Activated CD4-positive, alpha-beta memory T cell treated with anti-CD3 and anti-CD28 coated beads for 36 hours (primary cell): Measurements from ENCODE around the gene RABGAP1L. TPM values are rescaled to one million over a fixed set of nuclear protein-coding genes. Genes with fewer than 3 reads are reported as not detected.
A peak's percentile ranks its signal among the peaks of the same experiment; 100 is the strongest.
"Not testable (repeated sequence)": the region's sequence is repeated elsewhere in the genome, so short reads cannot be mapped to it uniquely, and the experiment has no call there.

Experiments used
- CTCF ChIA-PET: fragments of 350-600 bp; sonication (Branson Sonifier 250); formaldehyde crosslinking; loops from one replicate; lab custom pipeline; 2021; ENCODE audit warnings: antibody characterized with exemption, inconsistent platforms; lab: Charles Lee
- POLR2A ChIA-PET: fragments of 350-600 bp; sonication (Branson Sonifier 250); formaldehyde crosslinking; loops from one replicate; lab custom pipeline; 2021; ENCODE audit warnings: antibody characterized with exemption; lab: Charles Lee
- DNase-seq: peaks from one replicate; pipeline ENCODE4 v3.0.0-alpha.2; 2020
- H3K27ac Mint-ChIP-seq: one replicate; pipeline ENCODE4 v1.8.0; 2021; ENCODE audit warnings: mixed read lengths
- H3K27me3 Mint-ChIP-seq: one replicate; pipeline ENCODE4 v1.8.0; 2021; ENCODE audit warnings: mixed read lengths
- H3K36me3 Mint-ChIP-seq: one replicate; pipeline ENCODE4 v1.8.0; 2021; ENCODE audit warnings: mixed read lengths
- H3K4me1 Mint-ChIP-seq: one replicate; pipeline ENCODE4 v1.8.0; 2021; ENCODE audit warnings: low read depth, mixed read lengths
- H3K4me3 Mint-ChIP-seq: one replicate; pipeline ENCODE4 v1.8.0; 2021; ENCODE audit warnings: mild to moderate bottlenecking, mixed read lengths
- H3K9me3 Mint-ChIP-seq: one replicate; pipeline ENCODE4 v1.8.0; 2021; ENCODE audit warnings: mixed read lengths
- intact Hi-C: fragments of 100-400 bp; cut with micrococcal nuclease; formaldehyde crosslinking; loops from one replicate; pipeline ENCODE4 v1.15.1; 2023
- total RNA-seq, 2 experiments: library from RNA; stranded (reverse); gene quantifications; one replicate each; pipeline ENCODE4 v1.2.3, GENCODE V29; 2021

RABGAP1L gene
- 10 to 100 TPM; 30.5 to 30.9 TPM for total RNA-seq

GRCh38 chr1:174159252-174160108 is at the start of gene RABGAP1L:
TSS of gene RABGAP1L (plus strand) at chr1:174159520.
- intact Hi-C loops = loop anchor here (10.0 kb wide), 3 partner anchors 685 to 1625 kb away; partner anchors contain the start of genes CACYBP, PRDX6 and SUCO
- ChIA-PET POLR2A (interaction anchor here (0.6 to 4.5 kb wide), 4 partner anchors 10 to 46 kb away, joined by 3 to 26 read pairs (median 4); no protein-coding TSS in a partner anchor), CTCF (no interaction called here)
- Mint-ChIP-seq H3K4me3 (peak within 1 kb of the TSS; percentile 99), H3K27me3 (no peaks in the 10 kb centered on the region), H3K27ac (peak within 1 kb of the TSS; percentile 94), H3K4me1 (peaks cover 60% of the 10 kb centered on the region), H3K36me3 (peaks cover 10% of the 10 kb centered on the region), H3K9me3 (no peaks in the 10 kb centered on the region)
- DNase-seq = peak; percentile 95

DNA sequence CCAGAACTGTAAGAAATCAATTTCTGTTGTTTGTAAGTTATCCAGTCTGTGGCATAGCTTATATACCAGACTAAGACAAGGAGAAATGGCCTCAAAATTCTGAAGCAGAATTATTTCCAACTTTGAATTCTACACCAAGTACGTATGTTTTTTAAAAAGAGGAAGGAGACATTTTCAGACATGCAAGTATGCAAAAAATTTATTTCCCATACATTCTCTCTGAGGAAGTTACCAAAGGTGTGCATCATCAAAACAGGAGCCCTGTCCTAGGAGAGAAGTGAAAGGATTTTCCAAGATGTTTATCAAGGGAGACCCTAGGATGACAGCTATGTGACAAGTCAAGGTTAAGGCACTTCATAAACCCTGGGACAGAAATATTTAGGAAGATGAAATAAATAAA is 49.3 kb upstream of the RABGAP1L start:
- no peaks in the 10 kb centered on the region for H3K4me1 Mint-ChIP-seq
- POLR2A ChIA-PET = no interaction called here
- no peak for DNase-seq
- no peaks in the 10 kb centered on the region for H3K36me3 Mint-ChIP-seq
- intact Hi-C loops = no loop called here
- no peaks in the 10 kb centered on the region for H3K9me3 Mint-ChIP-seq
- peaks cover 4% of the 10 kb centered on the region for H3K27me3 Mint-ChIP-seq
- no peak overlapping the region for H3K4me3 Mint-ChIP-seq
- CTCF ChIA-PET = no interaction called here
- H3K27ac Mint-ChIP-seq = no peak overlapping the region

DNA sequence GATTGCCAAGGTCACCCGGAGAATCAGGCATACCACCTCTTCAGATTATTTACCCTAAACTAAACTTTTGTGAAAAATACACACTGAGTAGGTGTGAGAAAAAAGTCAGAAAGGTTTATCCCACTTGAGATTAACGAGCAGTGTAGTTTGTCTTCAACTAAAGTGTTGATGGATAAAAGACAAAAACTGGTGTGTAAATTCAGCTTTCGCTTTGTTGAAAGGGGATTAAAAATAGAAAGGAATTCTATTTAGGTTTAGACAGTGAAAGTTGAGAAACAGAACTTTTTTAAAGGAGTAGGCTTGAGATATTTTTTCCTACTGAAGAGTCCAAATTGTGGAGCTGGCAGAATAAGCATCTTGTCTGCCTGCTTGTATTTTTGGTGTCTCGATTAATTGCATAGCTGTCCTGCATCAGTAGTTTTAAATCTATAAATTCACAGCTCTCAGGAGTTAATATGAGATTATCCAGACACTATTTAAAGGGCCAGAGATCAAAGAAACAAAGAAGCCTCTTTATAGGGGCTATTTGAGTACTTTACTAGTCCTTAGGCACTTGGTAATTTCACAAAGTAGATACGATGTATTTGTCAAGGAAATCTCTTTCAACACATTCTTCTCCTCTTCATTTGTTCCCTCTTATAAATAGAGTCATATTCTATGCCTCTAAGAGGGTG is 46.7 kb upstream of the RABGAP1L start:
- ChIA-PET CTCF (interaction anchor here (1.3 to 1.6 kb wide), 2 partner anchors 54 to 105 kb away, joined by 3 to 4 read pairs; no protein-coding TSS in a partner anchor), POLR2A (no interaction called here)
- Mint-ChIP-seq H3K27ac (no peak overlapping the region), H3K4me1 (peaks cover 3% of the 10 kb centered on the region), H3K4me3 (no peak overlapping the region), H3K36me3 (no peaks in the 10 kb centered on the region), H3K9me3 (no peaks in the 10 kb centered on the region), H3K27me3 (peaks cover 2% of the 10 kb centered on the region)
- DNase-seq = no peak
- intact Hi-C loops = no loop called here

GRCh38 chr1:174114106-174114505 is 45.2 kb upstream of the RABGAP1L start:
- POLR2A ChIA-PET = no interaction called here
- Mint-ChIP-seq H3K4me3 (no peak overlapping the region), H3K36me3 (peaks cover 2% of the 10 kb centered on the region), H3K9me3 (no peaks in the 10 kb centered on the region), H3K27me3 (no peaks in the 10 kb centered on the region), H3K27ac (no peak overlapping the region), H3K4me1 (peaks cover 3% of the 10 kb centered on the region)
- no peak for DNase-seq
- CTCF ChIA-PET = interaction anchor here (0.7 to 1.6 kb wide), 9 partner anchors 10 to 104 kb away, joined by 3 to 5 read pairs (median 4); no protein-coding TSS in a partner anchor
- intact Hi-C loops = loop anchor here (2.0 kb wide), 1 partner anchor 39 kb away; no protein-coding TSS in a partner anchor

- peak; percentile 10 for DNase-seq
- intact Hi-C loops = loop anchor here (2.0 kb wide), 1 partner anchor 38 kb away; no protein-coding TSS in a partner anchor
- peaks cover 3% of the 10 kb centered on the region for H3K4me1 Mint-ChIP-seq
- H3K9me3 Mint-ChIP-seq = no peaks in the 10 kb centered on the region
- POLR2A ChIA-PET = no interaction called here
- CTCF ChIA-PET = interaction anchor here (0.6 to 1.6 kb wide), 9 partner anchors 10 to 495 kb away, joined by 3 to 5 read pairs (median 4); no protein-coding TSS in a partner anchor
- H3K27me3 Mint-ChIP-seq = no peaks in the 10 kb centered on the region
- H3K27ac Mint-ChIP-seq = no peak overlapping the region
- H3K4me3 Mint-ChIP-seq = no peak overlapping the region
- H3K36me3 Mint-ChIP-seq = peaks cover 2% of the 10 kb centered on the region
These were observed 44.4 kb upstream of the RABGAP1L start for GRCh38 chr1:174114788-174115448.

DNA sequence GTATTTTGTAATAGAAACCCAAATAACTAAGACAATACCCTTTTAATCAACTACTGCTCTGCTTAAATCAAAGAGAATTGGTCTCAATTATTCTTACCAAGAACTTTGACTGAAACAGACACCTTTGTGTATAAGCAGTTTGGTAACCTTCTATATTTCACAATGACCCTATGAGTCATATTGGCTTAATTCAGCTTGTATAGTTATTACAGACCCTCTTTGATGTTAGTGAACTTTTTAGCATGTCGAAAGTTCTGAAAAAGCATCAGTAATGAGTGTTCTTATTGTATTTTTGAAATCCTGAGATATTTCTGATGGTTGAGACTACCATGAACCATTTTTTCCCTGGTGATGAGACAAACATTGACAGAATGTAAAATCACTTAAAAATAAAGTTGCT is 43.3 kb upstream of the RABGAP1L start:
- no peak for DNase-seq
- ChIA-PET POLR2A (no interaction called here), CTCF (interaction anchor here (0.5 kb wide), 1 partner anchor 104 kb away, joined by 3 read pairs; no protein-coding TSS in a partner anchor)
- Mint-ChIP-seq H3K9me3 (no peaks in the 10 kb centered on the region), H3K36me3 (peaks cover 2% of the 10 kb centered on the region), H3K4me1 (peaks cover 3% of the 10 kb centered on the region), H3K27ac (no peak overlapping the region), H3K27me3 (no peaks in the 10 kb centered on the region), H3K4me3 (no peak overlapping the region)
- intact Hi-C loops = no loop called here

DNA sequence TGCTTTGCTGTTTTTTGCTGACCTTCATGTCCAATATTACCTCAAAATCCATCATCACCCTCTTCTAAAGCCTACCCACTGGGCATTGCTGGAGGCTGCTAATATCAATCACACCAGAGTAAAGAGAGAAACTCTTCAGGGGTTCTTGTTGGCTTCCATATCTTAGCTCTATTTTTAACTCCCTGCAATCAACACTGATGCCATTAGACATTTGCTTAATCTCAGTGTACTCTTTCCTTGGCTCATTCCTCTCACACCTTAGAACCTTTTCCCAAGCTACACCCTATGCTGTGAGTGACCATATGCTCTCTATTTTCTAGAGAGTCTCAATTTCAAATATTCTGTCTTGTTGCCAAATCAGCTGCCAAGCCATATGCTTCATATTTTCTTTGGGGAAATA is 40.6 kb upstream of the RABGAP1L start:
- no peak overlapping the region for H3K27ac Mint-ChIP-seq
- H3K4me3 Mint-ChIP-seq = no peak overlapping the region
- ChIA-PET POLR2A (interaction anchor here (0.6 kb wide), 1 partner anchor 41 kb away, joined by 3 read pairs; the partner anchor contains the start of gene RABGAP1L), CTCF (interaction anchor here (1.4 kb wide), 1 partner anchor 99 kb away, joined by 4 read pairs; no protein-coding TSS in a partner anchor)
- no peaks in the 10 kb centered on the region for H3K27me3 Mint-ChIP-seq
- peaks cover 3% of the 10 kb centered on the region for H3K4me1 Mint-ChIP-seq
- intact Hi-C loops = no loop called here
- DNase-seq = no peak
- H3K36me3 Mint-ChIP-seq = peaks cover 2% of the 10 kb centered on the region
- peaks cover 8% of the 10 kb centered on the region for H3K9me3 Mint-ChIP-seq

GRCh38 chr1:174122318-174122717 is 37.0 kb upstream of the RABGAP1L start:
- POLR2A ChIA-PET, H3K4me3 Mint-ChIP-seq, H3K4me1 Mint-ChIP-seq, H3K36me3 Mint-ChIP-seq, H3K27me3 Mint-ChIP-seq, DNase-seq, CTCF ChIA-PET, H3K27ac Mint-ChIP-seq, intact Hi-C loops: not testable (repeated sequence)
- peaks cover 29% of the 10 kb centered on the region for H3K9me3 Mint-ChIP-seq

- Mint-ChIP-seq H3K27ac (no peak overlapping the region), H3K9me3 (peaks cover 29% of the 10 kb centered on the region), H3K36me3 (peaks cover 2% of the 10 kb centered on the region), H3K4me3 (no peak overlapping the region), H3K4me1 (no peaks in the 10 kb centered on the region), H3K27me3 (no peaks in the 10 kb centered on the region)
- ChIA-PET POLR2A (no interaction called here), CTCF (no interaction called here)
- DNase-seq = no peak
- intact Hi-C loops = no loop called here
These were observed 35.5 kb upstream of the RABGAP1L start for GRCh38 chr1:174123843-174124242.

DNA sequence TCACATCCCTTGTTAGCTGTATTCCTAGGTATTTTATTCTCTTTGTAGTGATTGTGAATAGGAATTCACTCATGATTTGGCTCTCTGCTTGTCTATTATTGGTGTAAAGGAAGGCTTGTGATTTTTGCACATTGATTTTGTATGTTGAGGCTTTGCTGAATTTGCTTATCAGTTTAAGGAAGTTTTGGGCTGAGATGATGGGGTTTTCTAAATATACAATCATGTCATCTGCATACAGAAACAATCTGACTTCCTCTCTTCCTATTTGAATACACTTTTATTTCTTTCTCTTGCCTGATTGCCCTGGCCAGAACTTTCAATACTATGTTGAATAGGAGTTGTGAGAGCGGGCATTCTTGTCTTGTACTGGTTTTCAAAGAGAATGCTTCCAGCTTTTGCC is 32.1 kb upstream of the RABGAP1L start:
- H3K4me1 Mint-ChIP-seq, POLR2A ChIA-PET, CTCF ChIA-PET, DNase-seq, intact Hi-C loops, H3K27me3 Mint-ChIP-seq, H3K27ac Mint-ChIP-seq, H3K4me3 Mint-ChIP-seq, H3K36me3 Mint-ChIP-seq: not testable (repeated sequence)
- peaks cover 35% of the 10 kb centered on the region for H3K9me3 Mint-ChIP-seq

GRCh38 chr1:174131032-174131638 is 28.2 kb upstream of the RABGAP1L start:
- Mint-ChIP-seq H3K4me3 (no peak overlapping the region), H3K36me3 (peaks cover 3% of the 10 kb centered on the region), H3K27me3 (no peaks in the 10 kb centered on the region), H3K27ac (no peak overlapping the region), H3K9me3 (peaks cover 16% of the 10 kb centered on the region), H3K4me1 (no peaks in the 10 kb centered on the region)
- intact Hi-C loops = no loop called here
- no peak for DNase-seq
- ChIA-PET POLR2A (no interaction called here), CTCF (no interaction called here)
